ENCODE measurements around the gene SPATA18.

- TF ChIP-seq REST (IDR thresholded peaks at IDR 0.05; ENCODE audit: borderline replicate concordance) (no peak), CTCF (IDR thresholded peaks at IDR 0.05; ENCODE audit: poor library complexity, severe bottlenecking) (no peak), EP300 (conservative IDR thresholded peaks at IDR 0.05; ENCODE audit: poor library complexity, severe bottlenecking) (no peak), TAF1 (IDR thresholded peaks at IDR 0.05; ENCODE audit: low read depth) (no peak), EZH2 (IDR thresholded peaks at IDR 0.05; ENCODE audit: borderline replicate concordance, insufficient read depth, low read length, poor library complexity, severe bottlenecking) (no peak), MXI1 (conservative IDR thresholded peaks at IDR 0.05; ENCODE audit: poor library complexity, severe bottlenecking) (no peak), SMC3 (conservative IDR thresholded peaks at IDR 0.05; ENCODE audit: poor library complexity) (no peak)
Observed at GRCh38 chr4:52079659-52080058, 28.6 kb downstream of the SPATA18 start.

Measured in neural cell (in vitro differentiated cells).